Gastrocnemius medialis (tissue), 4 donors: ENCODE results near the gene ASAP2. TPM values are rescaled to one million over a fixed set of nuclear protein-coding genes. Genes with fewer than 3 reads are reported as not detected.

Experiments
- ATAC-seq, 2 donors: fragments of 150-250 bp; one replicate each; pipeline ENCODE4 v1.9.1; 2016
- DNase-seq, 2 donors: peaks; one replicate each; pipeline ENCODE4 v3.0.0-alpha.2; 2019
- H3K27ac ChIP-seq, 4 donors: fragments of 200-600 bp; sonication (generic); 1 replicate in 1 of 4; 2 replicates in 3 of 4; pipeline ENCODE4 v1.5.1; 2016 to 2018; ENCODE audit warnings: mild to moderate bottlenecking in 2 of 4, moderate library complexity in 1 of 4
- H3K27me3 ChIP-seq, 3 donors: fragments of 200-600 bp; sonication (generic) in 2 of 3; 1 replicate in 1 of 3; 2 replicates in 2 of 3; pipeline versions ENCODE4 v1.5.1 to v1.6.0; 2016 to 2019; ENCODE audit warnings: mild to moderate bottlenecking in 1 of 3, moderate library complexity in 1 of 3
- H3K36me3 ChIP-seq, 2 donors: fragments of 200-600 bp; sonication (generic) in 1 of 2; one replicate each; pipeline ENCODE4 v1.5.1; 2017 to 2018
- H3K4me1 ChIP-seq, 2 donors: fragments of 200-600 bp; sonication (generic) in 1 of 2; one replicate each; pipeline ENCODE4 v1.5.1; 2016 to 2017; ENCODE audit warnings: mild to moderate bottlenecking in 2 of 2
- H3K4me3 ChIP-seq, 4 donors: fragments of 200-600 bp; sonication (generic) in 3 of 4; 1 replicate in 1 of 4; 2 replicates in 3 of 4; pipeline ENCODE4 v1.5.1; 2016 to 2019; ENCODE audit warnings: mild to moderate bottlenecking in 2 of 4
- H3K9me3 ChIP-seq, 3 donors: fragments of 200-600 bp; sonication (generic) in 2 of 3; 1 replicate in 1 of 3; 2 replicates in 2 of 3; pipeline ENCODE4 v1.5.1; 2016 to 2019
- CTCF ChIP-seq, 5 experiments: fragments of 450-650 bp in 3 of 5; fragments of 200-600 bp in 2 of 5; sonication (generic) in 2 of 5; IDR thresholded peaks in 4 of 5; conservative IDR thresholded peaks in 1 of 5; 1 replicate in 4 of 5; 2 replicates in 1 of 5; pipeline ENCODE4 v1.5.1; 2016 to 2019; ENCODE audit warnings: antibody characterized with exemption in 5 of 5, mild to moderate bottlenecking in 3 of 5, moderate library complexity in 3 of 5
- POLR2A ChIP-seq, 2 donors: fragments of 450-650 bp; IDR thresholded peaks; one replicate each; pipeline ENCODE4 v1.6.1; 2017; ENCODE audit warnings: antibody characterized with exemption in 2 of 2, mild to moderate bottlenecking in 2 of 2, moderate library complexity in 2 of 2
- in situ Hi-C, 4 donors: fragments of 200-750 bp; cut with MboI; loops; one replicate each; pipeline versions ENCODE4 v1.15.0 to v1.8.0; 2017; ENCODE audit warnings: low sequenced_read_pairs in 4 of 4
- intact Hi-C: fragments of 100-400 bp; cut with DNase I; formaldehyde crosslinking; loops from one replicate; pipeline ENCODE4 v1.15.1; 2023; ENCODE audit warnings: low total_unique reads
- total RNA-seq, 4 donors: library from RNA; depleted of rRNA; stranded (reverse); fragments of >200 nt; gene quantifications; one replicate each; pipeline versions ENCODE4 v1.1.0 to v1.2.3, GENCODE V29; 2016

The ASAP2 gene
- total RNA-seq, 4 donors from 2014 or later = 1.9 to 4.0 (median 3.4) TPM

- no peaks in the 10 kb centered on the region for H3K36me3 ChIP-seq
- H3K4me3 ChIP-seq = no peak overlapping the region
- intact Hi-C loops (no loop called here), in situ Hi-C loops (no loop called here)
- H3K4me1 ChIP-seq = no peaks in the 10 kb centered on the region
- no peak for DNase-seq
- no peaks in the 10 kb centered on the region for H3K9me3 ChIP-seq
- no peak for TF ChIP-seq CTCF (IDR thresholded peaks at IDR 0.05 in 4 of 5, conservative IDR thresholded peaks at IDR 0.05 in 1 of 5)
- no peak for TF ChIP-seq POLR2A (IDR thresholded peaks at IDR 0.05)
- no peak for ATAC-seq
- H3K27me3 ChIP-seq = no peaks in the 10 kb centered on the region
- H3K27ac ChIP-seq = no peak overlapping the region
Observed at GRCh38 chr2:9167718-9168657, 38.6 kb upstream of the ASAP2 start.

GRCh38 chr2:9168821-9169221 is 37.8 kb upstream of the ASAP2 start:
- no peak for TF ChIP-seq CTCF (IDR thresholded peaks at IDR 0.05 in 4 of 5, conservative IDR thresholded peaks at IDR 0.05 in 1 of 5)
- no peak for TF ChIP-seq POLR2A (IDR thresholded peaks at IDR 0.05)
- intact Hi-C loops = no loop called here
- Histone ChIP-seq H3K27ac (no peak overlapping the region), H3K4me3 (no peak overlapping the region), H3K36me3 (no peaks in the 10 kb centered on the region), H3K4me1 (no peaks in the 10 kb centered on the region), H3K27me3 (no peaks in the 10 kb centered on the region), H3K9me3 (no peaks in the 10 kb centered on the region)
- no peak for DNase-seq
- in situ Hi-C loops = no loop called here
- no peak for ATAC-seq

- TF ChIP-seq POLR2A (IDR thresholded peaks at IDR 0.05) (no peak), CTCF (IDR thresholded peaks at IDR 0.05 in 4 of 5, conservative IDR thresholded peaks at IDR 0.05 in 1 of 5) (no peak)
- no peak overlapping the region for H3K27ac ChIP-seq
- no peaks in the 10 kb centered on the region for H3K9me3 ChIP-seq
- no peaks in the 10 kb centered on the region for H3K36me3 ChIP-seq
- intact Hi-C loops = no loop called here
- in situ Hi-C loops = no loop called here
- no peak overlapping the region for H3K4me3 ChIP-seq
- H3K27me3 ChIP-seq = no peaks in the 10 kb centered on the region
- DNase-seq (no peak), ATAC-seq (no peak)
- no peaks in the 10 kb centered on the region for H3K4me1 ChIP-seq
Observed at GRCh38 chr2:9169349-9170107, 37.1 kb upstream of the ASAP2 start.

GRCh38 chr2:9170458-9171130 is 36.0 kb upstream of the ASAP2 start:
- Histone ChIP-seq H3K27ac (no peak overlapping the region), H3K9me3 (no peaks in the 10 kb centered on the region), H3K36me3 (no peaks in the 10 kb centered on the region), H3K4me1 (no peaks in the 10 kb centered on the region), H3K4me3 (no peak overlapping the region), H3K27me3 (no peaks in the 10 kb centered on the region)
- in situ Hi-C loops = no loop called here
- DNase-seq (no peak), ATAC-seq (no peak)
- TF ChIP-seq CTCF (IDR thresholded peaks at IDR 0.05 in 4 of 5, conservative IDR thresholded peaks at IDR 0.05 in 1 of 5) (no peak), POLR2A (IDR thresholded peaks at IDR 0.05) (no peak)
- intact Hi-C loops = no loop called here
